ENCODE measurements around the gene C17orf75. TPM values are rescaled to one million over a fixed set of nuclear protein-coding genes. Genes with fewer than 3 reads are reported as not detected.

Gene C17orf75
- total RNA-seq, 1 donor from 2014 or later: 19.4 TPM

- no peak for TF ChIP-seq CTCF (IDR thresholded peaks at IDR 0.05)
- peaks cover 19% of the 10 kb centered on the region for H3K36me3 Mint-ChIP-seq (ENCODE audit: unreplicated experiment)
- peak overlapping the region; percentile 99 for H3K4me3 Mint-ChIP-seq (ENCODE audit: unreplicated experiment)
- peaks cover 45% of the 10 kb centered on the region for H3K4me1 Mint-ChIP-seq (ENCODE audit: unreplicated experiment)
- H3K9me3 Mint-ChIP-seq (ENCODE audit: unreplicated experiment): no peaks in the 10 kb centered on the region
- H3K27me3 Mint-ChIP-seq (ENCODE audit: unreplicated experiment): no peaks in the 10 kb centered on the region
- peak overlapping the region; percentile 99 for H3K27ac Mint-ChIP-seq (ENCODE audit: unreplicated experiment)
- no peak for DNase-seq (ENCODE audit: extremely low spot score, unreplicated experiment)
Observed at GRCh38 chr17:32350666-32351418, 8.9 kb upstream of the C17orf75 start.

- DNase-seq (ENCODE audit: extremely low spot score, unreplicated experiment): peak; percentile 98
- TF ChIP-seq CTCF (IDR thresholded peaks at IDR 0.05): no peak
- Mint-ChIP-seq H3K27me3 (ENCODE audit: unreplicated experiment) (no peaks in the 10 kb centered on the region), H3K4me1 (ENCODE audit: unreplicated experiment) (peaks cover 37% of the 10 kb centered on the region), H3K4me3 (ENCODE audit: unreplicated experiment) (peak within 1 kb of the TSS; percentile 99), H3K9me3 (ENCODE audit: unreplicated experiment) (no peaks in the 10 kb centered on the region), H3K36me3 (ENCODE audit: unreplicated experiment) (peaks cover 12% of the 10 kb centered on the region), H3K27ac (ENCODE audit: unreplicated experiment) (peak within 1 kb of the TSS; percentile 99)
Observed at GRCh38 chr17:32349854-32350665, 8.1 kb upstream of the C17orf75 start, which contains the start of gene ZNF207. Gene ZNF207 (plus strand): TSS chr17:32350157. CDS start chr17:32350286, 129 bp downstream.

GRCh38 chr17:32349503-32349853, 7.5 kb upstream of the C17orf75 start:
- Mint-ChIP-seq H3K4me3 (ENCODE audit: unreplicated experiment) (peak overlapping the region; percentile 99), H3K36me3 (ENCODE audit: unreplicated experiment) (peaks cover 9% of the 10 kb centered on the region), H3K27me3 (ENCODE audit: unreplicated experiment) (no peaks in the 10 kb centered on the region), H3K4me1 (ENCODE audit: unreplicated experiment) (peaks cover 33% of the 10 kb centered on the region), H3K27ac (ENCODE audit: unreplicated experiment) (peak overlapping the region; percentile 99), H3K9me3 (ENCODE audit: unreplicated experiment) (no peaks in the 10 kb centered on the region)
- no peak for TF ChIP-seq CTCF (IDR thresholded peaks at IDR 0.05)
- DNase-seq (ENCODE audit: extremely low spot score, unreplicated experiment): no peak

GRCh38 chr17:32348483-32348800, 6.5 kb upstream of the C17orf75 start:
- Mint-ChIP-seq H3K9me3 (ENCODE audit: unreplicated experiment) (no peaks in the 10 kb centered on the region), H3K4me1 (ENCODE audit: unreplicated experiment) (peaks cover 26% of the 10 kb centered on the region), H3K27me3 (ENCODE audit: unreplicated experiment) (no peaks in the 10 kb centered on the region), H3K36me3 (ENCODE audit: unreplicated experiment) (peaks cover 3% of the 10 kb centered on the region), H3K27ac (ENCODE audit: unreplicated experiment) (no peak overlapping the region), H3K4me3 (ENCODE audit: unreplicated experiment) (peak overlapping the region; percentile 99)
- DNase-seq (ENCODE audit: extremely low spot score, unreplicated experiment): no peak
- no peak for TF ChIP-seq CTCF (IDR thresholded peaks at IDR 0.05)

GRCh38 chr17:32345951-32346600, 4.1 kb upstream of the C17orf75 start:
- no peak overlapping the region for H3K4me3 Mint-ChIP-seq (ENCODE audit: unreplicated experiment)
- no peaks in the 10 kb centered on the region for H3K9me3 Mint-ChIP-seq (ENCODE audit: unreplicated experiment)
- no peak for TF ChIP-seq CTCF (IDR thresholded peaks at IDR 0.05)
- DNase-seq (ENCODE audit: extremely low spot score, unreplicated experiment): no peak
- no peaks in the 10 kb centered on the region for H3K27me3 Mint-ChIP-seq (ENCODE audit: unreplicated experiment)
- H3K36me3 Mint-ChIP-seq (ENCODE audit: unreplicated experiment): peaks cover 1% of the 10 kb centered on the region
- H3K4me1 Mint-ChIP-seq (ENCODE audit: unreplicated experiment): peaks cover 23% of the 10 kb centered on the region
- no peak overlapping the region for H3K27ac Mint-ChIP-seq (ENCODE audit: unreplicated experiment)

Measured in osteocyte (in vitro differentiated cells).